ENCODE results near the gene TLR2. TPM values are rescaled to one million over a fixed set of nuclear protein-coding genes. Genes with fewer than 3 reads are reported as not detected.

The TLR2 gene
- total RNA-seq, 1 experiment from 2014 or later = 0.23 TPM

Other genes with a start within 250 kb of the TLR2 start
- gene TMEM131L, start 217.9 kb upstream of the TLR2 start, total RNA-seq (2022) = 7.8 and 10.1 TPM in 2 replicates
- 0.42 and 0.66 TPM in 2 replicates for gene RNF175, start 75.7 kb downstream of the TLR2 start, total RNA-seq (2022)
- gene SFRP2, start 104.8 kb downstream of the TLR2 start, total RNA-seq (2022) = not detected in 2 replicates